Ammon's horn (tissue), 1 donor: ENCODE results near the gene BPIFB3.
"Not testable (repeated sequence)": the region's sequence is repeated elsewhere in the genome, so short reads cannot be mapped to it uniquely, and the experiment has no call there.

Source experiments
- DNase-seq: peaks from one replicate; pipeline ENCODE4 v3.0.0-alpha.2; 2016; ENCODE audit warnings: low spot score

Gene BPIFB3

GRCh38 chr20:33119725-33120720 lies 66.3 kb downstream of the BPIFB3 start:
- DNase-seq = no peak

GRCh38 chr20:33120934-33121333 lies 67.2 kb downstream of the BPIFB3 start:
- DNase-seq = no peak

GRCh38 chr20:33122297-33122696 lies 68.6 kb downstream of the BPIFB3 start:
- DNase-seq = not testable (repeated sequence)
